GM12878 (cell line): ENCODE measurements around the gene ZNF451. TPM values are rescaled to one million over a fixed set of nuclear protein-coding genes. Genes with fewer than 3 reads are reported as not detected.
A peak's percentile ranks its signal among the peaks of the same experiment; 100 is the strongest.

Experiments used
- ATAC-seq: fragments of 200-7000 bp; cut with Tn5 transposase; 3 replicates; pipeline ENCODE4 v1.9.1; 2020; ENCODE audit warnings: mild to moderate bottlenecking, moderate library complexity
- BruUV-seq: library from RNA; stranded (reverse); fragments of 400-500 nt; replicated peaks from 2 replicates; lab custom pipeline; 2021; lab: Mats Ljungman, UMichigan
- CTCF ChIA-PET: fragments of 300-600 bp; sonication (Branson Sonifier 250); formaldehyde crosslinking; extraction: SDS; loops from one replicate; lab custom pipeline; 2021; ENCODE audit warnings: inconsistent platforms; lab: Yijun Ruan, JAX
- POLR2A ChIA-PET: fragments of 350-600 bp; formaldehyde crosslinking; extraction: SDS; loops from one replicate; lab custom pipeline; 2021; ENCODE audit warnings: inconsistent platforms; lab: Charles Lee
- RAD21 ChIA-PET: fragments of 300-600 bp; sonication (Branson Sonifier 250); formaldehyde crosslinking; loops from one replicate; lab custom pipeline; 2023; ENCODE audit warnings: antibody characterized with exemption; ENCODE audit not compliant: unreplicated experiment; lab: Charles Lee
- SMC1A ChIA-PET: fragments of 300-600 bp; sonication (Branson Sonifier 250); formaldehyde crosslinking; loops from one replicate; lab custom pipeline; 2023; ENCODE audit not compliant: unreplicated experiment, uncharacterized antibody; lab: Charles Lee
- DNase-seq: peaks from one replicate; pipeline ENCODE4 v3.0.0-alpha.2; 2011; ENCODE audit warnings: low read depth, low spot score
- FAIRE-seq: peaks from 3 replicates; lab custom pipeline; 2011; peaks lifted over from hg19 to GRCh38; lab: Jason Lieb, UNC
- H2AFZ ChIP-seq: 2 replicates; pipeline ENCODE4 v1.6.0; 2011; ENCODE audit warnings: low read depth, low read length, control low read depth; ENCODE audit not compliant: control insufficient read depth
- H3K27ac ChIP-seq: 2 replicates; pipeline ENCODE4 v1.5.1; 2011; ENCODE audit warnings: control low read depth; ENCODE audit not compliant: control insufficient read depth, insufficient read depth
- H3K27me3 ChIP-seq, 2 experiments: replicated peaks in 1 of 2; 2 replicates each; pipeline versions ENCODE4 v1.6.0 to v1.6.1; 2011; ENCODE audit warnings: low read length in 1 of 2; ENCODE audit not compliant: control insufficient read depth in 2 of 2, insufficient read depth in 2 of 2
- H3K36me3 ChIP-seq, 2 experiments: 2 replicates each; pipeline ENCODE4 v1.5.1; 2011; ENCODE audit warnings: low read length in 1 of 2; ENCODE audit not compliant: control insufficient read depth in 2 of 2, insufficient read depth in 2 of 2
- H3K4me1 ChIP-seq: 2 replicates; pipeline ENCODE4 v1.6.1; 2011; ENCODE audit warnings: mild to moderate bottlenecking, low read length, moderate library complexity, mixed read lengths; ENCODE audit not compliant: control insufficient read depth, insufficient read depth
- H3K4me2 ChIP-seq: 2 replicates; pipeline ENCODE4 v1.6.0; 2011; ENCODE audit warnings: control low read depth; ENCODE audit not compliant: control insufficient read depth, insufficient read depth
- H3K4me3 ChIP-seq: fragments of 200-600 bp; sonication (generic); 2 replicates; pipeline ENCODE4 v1.5.1; 2016
- H3K79me2 ChIP-seq: 2 replicates; pipeline ENCODE4 v1.6.0; 2011; ENCODE audit warnings: low read length; ENCODE audit not compliant: control insufficient read depth, insufficient read depth
- H3K9ac ChIP-seq: 2 replicates; pipeline ENCODE4 v1.8.0; 2011; ENCODE audit warnings: low read length, control low read depth, mixed read lengths; ENCODE audit not compliant: control insufficient read depth, insufficient read depth
- H3K9me3 ChIP-seq: replicated peaks from 3 replicates; pipeline ENCODE4 v1.5.1; 2011; ENCODE audit warnings: mild to moderate bottlenecking, low read length; ENCODE audit not compliant: control insufficient read depth, insufficient read depth
- H4K20me1 ChIP-seq: 2 replicates; pipeline ENCODE4 v1.6.0; 2011; ENCODE audit not compliant: control insufficient read depth, insufficient read depth
- YY1 ChIP-seq: IDR thresholded peaks from 2 replicates; pipeline ENCODE4 v1.6.1; 2011; ENCODE audit warnings: low read depth, mild to moderate bottlenecking, low read length
- WGBS: methylation state at CpG from one replicate; pipeline ENCODE4 v1.1.6; 2016; ENCODE audit warnings: low lambda C conversion rate; ENCODE audit not compliant: insufficient replicate concordance, insufficient coverage; ENCODE audit errors: missing lambda C conversion rate; 5-methylcytosine and 5-hydroxymethylcytosine counted together
- in situ Hi-C: fragments of 300-500 bp; cut with MboI; formaldehyde crosslinking; loops from 9 replicates; pipeline ENCODE4 v1.14.3; 2018; ENCODE audit warnings: mixed read lengths
- intact Hi-C: fragments of 100-400 bp; cut with micrococcal nuclease; formaldehyde crosslinking; loops from one replicate; pipeline ENCODE4 v1.14.2; 2022; ENCODE audit not compliant: unreplicated experiment
- polyA plus RNA-seq, 11 experiments: library from polyadenylated mRNA; depleted of rRNA in 4 of 11; unstranded in 6 of 11; stranded (reverse) in 5 of 11; fragments of >200 nt; fragmentation: Nextera tagmentation in 4 of 11; fragmentation: Illumina TruSeq in 1 of 11; extraction: Ambion mirVana in 4 of 11; extraction: Trizol in 1 of 11; gene quantifications; 1 replicate in 1 of 11; 2 replicates in 10 of 11; pipeline versions ENCODE4 v1.2.1 to v1.2.3, GENCODE V29; 2011 to 2016; ENCODE audit warnings: inconsistent platforms in 2 of 11, missing spikeins in 2 of 11, low read depth in 1 of 11
- total RNA-seq, 4 experiments: library from RNA; depleted of rRNA in 3 of 4; stranded (reverse); fragments of >200 nt in 3 of 4; fragmentation: Illumina TruSeq in 1 of 4; extraction: Trizol in 1 of 4; gene quantifications; 2 replicates each; pipeline versions ENCODE4 v1.2.1 to v1.2.3, GENCODE V29; 2013 to 2021
- TF ChIP-seq, protein P1 (sequence below): fragments of 450-650 bp; IDR thresholded peaks from 2 replicates; pipeline ENCODE4 v1.6.1; 2016; ENCODE audit warnings: mild to moderate bottlenecking, moderate library complexity, borderline replicate concordance

Gene ZNF451
- total and polyA plus RNA-seq, 10 of the 15 experiments (the other 5 are each of a cell fraction or from before 2014, with no cell fraction given): 6.5 to 44.4 (median 23.8) TPM

DNA sequence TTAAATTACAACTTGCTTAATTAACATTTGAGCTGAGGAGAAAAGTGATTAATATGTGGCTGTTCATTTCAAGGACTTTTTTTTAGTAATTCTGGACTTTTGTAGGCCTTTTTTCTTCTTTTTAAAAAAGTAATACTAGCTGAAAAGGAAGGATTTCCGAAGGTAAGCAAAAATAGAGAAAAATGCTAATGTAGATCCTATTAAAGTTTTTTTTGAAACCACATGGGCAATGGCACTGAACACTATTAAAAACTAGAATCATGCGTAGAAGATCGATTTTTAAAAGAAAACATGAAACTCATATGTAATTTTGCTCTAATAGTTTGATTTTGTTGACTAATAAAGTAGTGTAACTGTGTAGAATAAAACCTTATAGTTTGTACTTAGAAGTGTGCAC lies 84.5 kb downstream of the ZNF451 start:
- Histone ChIP-seq H3K27ac (peak overlapping the region; percentile 86), H3K4me2 (peak overlapping the region; percentile 93), H3K9ac (peak overlapping the region; percentile 73), H3K79me2 (peaks cover 72% of the 10 kb centered on the region), H4K20me1 (no peaks in the 10 kb centered on the region), H3K4me3 (peak overlapping the region; percentile 84), H2AFZ (no peak overlapping the region), H3K36me3 (peaks cover 0 to 5% of the 10 kb centered on the region in 2 experiments; a peak in 3 of 4 replicates), H3K27me3 (no peaks in the 10 kb centered on the region), H3K9me3 (no peaks in the 10 kb centered on the region), H3K4me1 (no peaks in the 10 kb centered on the region)
- CTCF ChIA-PET: interaction anchor here (1.0 kb wide), 1 partner anchor 143 kb away, joined by 3 read pairs; the partner anchor contains the start of gene PRIM2
- in situ Hi-C loops (loop anchor here (10.0 kb wide), 1 partner anchor 140 kb away; the partner anchor contains the start of gene PRIM2), intact Hi-C loops (loop anchor here (5.0 kb wide), 2 partner anchors 67 to 272 kb away; no protein-coding TSS in a partner anchor)
- WGBS: 67% methylated on average over 3 of the region's 3 CpGs
- TF ChIP-seq, protein P1, sequence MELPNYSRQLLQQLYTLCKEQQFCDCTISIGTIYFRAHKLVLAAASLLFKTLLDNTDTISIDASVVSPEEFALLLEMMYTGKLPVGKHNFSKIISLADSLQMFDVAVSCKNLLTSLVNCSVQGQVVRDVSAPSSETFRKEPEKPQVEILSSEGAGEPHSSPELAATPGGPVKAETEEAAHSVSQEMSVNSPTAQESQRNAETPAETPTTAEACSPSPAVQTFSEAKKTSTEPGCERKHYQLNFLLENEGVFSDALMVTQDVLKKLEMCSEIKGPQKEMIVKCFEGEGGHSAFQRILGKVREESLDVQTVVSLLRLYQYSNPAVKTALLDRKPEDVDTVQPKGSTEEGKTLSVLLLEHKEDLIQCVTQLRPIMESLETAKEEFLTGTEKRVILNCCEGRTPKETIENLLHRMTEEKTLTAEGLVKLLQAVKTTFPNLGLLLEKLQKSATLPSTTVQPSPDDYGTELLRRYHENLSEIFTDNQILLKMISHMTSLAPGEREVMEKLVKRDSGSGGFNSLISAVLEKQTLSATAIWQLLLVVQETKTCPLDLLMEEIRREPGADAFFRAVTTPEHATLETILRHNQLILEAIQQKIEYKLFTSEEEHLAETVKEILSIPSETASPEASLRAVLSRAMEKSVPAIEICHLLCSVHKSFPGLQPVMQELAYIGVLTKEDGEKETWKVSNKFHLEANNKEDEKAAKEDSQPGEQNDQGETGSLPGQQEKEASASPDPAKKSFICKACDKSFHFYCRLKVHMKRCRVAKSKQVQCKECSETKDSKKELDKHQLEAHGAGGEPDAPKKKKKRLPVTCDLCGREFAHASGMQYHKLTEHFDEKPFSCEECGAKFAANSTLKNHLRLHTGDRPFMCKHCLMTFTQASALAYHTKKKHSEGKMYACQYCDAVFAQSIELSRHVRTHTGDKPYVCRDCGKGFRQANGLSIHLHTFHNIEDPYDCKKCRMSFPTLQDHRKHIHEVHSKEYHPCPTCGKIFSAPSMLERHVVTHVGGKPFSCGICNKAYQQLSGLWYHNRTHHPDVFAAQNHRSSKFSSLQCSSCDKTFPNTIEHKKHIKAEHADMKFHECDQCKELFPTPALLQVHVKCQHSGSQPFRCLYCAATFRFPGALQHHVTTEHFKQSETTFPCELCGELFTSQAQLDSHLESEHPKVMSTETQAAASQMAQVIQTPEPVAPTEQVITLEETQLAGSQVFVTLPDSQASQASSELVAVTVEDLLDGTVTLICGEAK: peak; percentile 85
- no peak for TF ChIP-seq YY1
- no TSS peak for BruUV-seq
- no peak for FAIRE-seq
- SMC1A ChIA-PET: no interaction called here
- POLR2A ChIA-PET: interaction anchor here (1.3 kb wide), 1 partner anchor 9 kb away, joined by 4 read pairs; no protein-coding TSS in a partner anchor
- no peak for DNase-seq
- RAD21 ChIA-PET: interaction anchor here (1.3 kb wide), 1 partner anchor 270 kb away, joined by 3 read pairs; no protein-coding TSS in a partner anchor
- no peak for ATAC-seq
